Lower leg skin (tissue), 4 donors: Measurements from ENCODE around the gene YPEL1. TPM values are rescaled to one million over a fixed set of nuclear protein-coding genes. Genes with fewer than 3 reads are reported as not detected.

ENCODE experiments used
- DNase-seq, 2 donors: peaks; one replicate each; pipeline ENCODE4 v3.0.0-alpha.2; 2019; ENCODE audit warnings: low spot score in 2 of 2
- H3K4me3 ChIP-seq: fragments of 200-600 bp; sonication (generic); 2 replicates; pipeline ENCODE4 v1.5.1; 2017; ENCODE audit warnings: mild to moderate bottlenecking, low read depth; ENCODE audit not compliant: poor library complexity, severe bottlenecking
- POLR2A ChIP-seq, 2 donors: fragments of 450-650 bp; IDR thresholded peaks; one replicate each; pipeline ENCODE4 v1.6.1; 2016 to 2017; ENCODE audit warnings: antibody characterized with exemption in 2 of 2, mild to moderate bottlenecking in 1 of 2, moderate library complexity in 1 of 2
- WGBS, 2 donors: methylation state at CpG; one replicate each; pipeline ENCODE4 v1.1.5; 2018; 5-methylcytosine and 5-hydroxymethylcytosine counted together
- intact Hi-C: fragments of 100-400 bp; cut with DNase I; formaldehyde crosslinking; loops from one replicate; pipeline ENCODE4 v1.15.0; 2023; ENCODE audit warnings: low total_unique reads
- total RNA-seq, 4 donors: library from RNA; depleted of rRNA; stranded (reverse); fragments of >200 nt; gene quantifications; one replicate each; pipeline ENCODE4 v1.1.0, GENCODE V29; 2016
- TF ChIP-seq, protein P1 (sequence below), 3 donors: fragments of 450-650 bp; IDR thresholded peaks; one replicate each; pipeline ENCODE4 v1.5.1; 2016; ENCODE audit warnings: antibody characterized with exemption in 3 of 3, mild to moderate bottlenecking in 3 of 3, moderate library complexity in 2 of 3

Gene YPEL1
- total RNA-seq, 4 donors from 2014 or later = 1.9 to 5.4 (median 2.8) TPM

DNA sequence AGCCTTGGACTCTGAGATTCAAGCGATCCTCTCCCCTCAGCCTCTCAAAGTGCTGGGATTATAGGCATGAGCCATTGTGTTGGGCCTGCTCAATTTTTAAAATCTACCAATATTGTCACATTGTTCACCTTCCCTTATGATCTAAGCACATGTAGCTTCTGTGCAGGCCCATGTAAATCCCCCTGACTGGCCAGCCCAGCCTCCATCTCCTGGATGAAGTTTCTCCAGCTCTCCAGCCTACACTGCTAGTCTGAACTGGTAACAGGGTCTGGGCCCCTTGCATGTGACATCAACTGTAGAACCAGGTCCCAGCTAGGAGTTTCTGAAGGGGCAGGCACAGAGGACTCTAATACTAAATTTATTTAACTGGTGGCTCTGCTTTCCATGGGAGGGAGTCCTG is 32.8 kb upstream of the YPEL1 start:
- no peak overlapping the region for H3K4me3 ChIP-seq
- no peak for DNase-seq
- intact Hi-C loops = no loop called here
- WGBS, 2 donors = 100% methylated on average over 1 of the region's 1 CpG
- TF ChIP-seq POLR2A (IDR thresholded peaks at IDR 0.05) = no peak
- TF ChIP-seq, protein P1, sequence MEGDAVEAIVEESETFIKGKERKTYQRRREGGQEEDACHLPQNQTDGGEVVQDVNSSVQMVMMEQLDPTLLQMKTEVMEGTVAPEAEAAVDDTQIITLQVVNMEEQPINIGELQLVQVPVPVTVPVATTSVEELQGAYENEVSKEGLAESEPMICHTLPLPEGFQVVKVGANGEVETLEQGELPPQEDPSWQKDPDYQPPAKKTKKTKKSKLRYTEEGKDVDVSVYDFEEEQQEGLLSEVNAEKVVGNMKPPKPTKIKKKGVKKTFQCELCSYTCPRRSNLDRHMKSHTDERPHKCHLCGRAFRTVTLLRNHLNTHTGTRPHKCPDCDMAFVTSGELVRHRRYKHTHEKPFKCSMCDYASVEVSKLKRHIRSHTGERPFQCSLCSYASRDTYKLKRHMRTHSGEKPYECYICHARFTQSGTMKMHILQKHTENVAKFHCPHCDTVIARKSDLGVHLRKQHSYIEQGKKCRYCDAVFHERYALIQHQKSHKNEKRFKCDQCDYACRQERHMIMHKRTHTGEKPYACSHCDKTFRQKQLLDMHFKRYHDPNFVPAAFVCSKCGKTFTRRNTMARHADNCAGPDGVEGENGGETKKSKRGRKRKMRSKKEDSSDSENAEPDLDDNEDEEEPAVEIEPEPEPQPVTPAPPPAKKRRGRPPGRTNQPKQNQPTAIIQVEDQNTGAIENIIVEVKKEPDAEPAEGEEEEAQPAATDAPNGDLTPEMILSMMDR (IDR thresholded peaks at IDR 0.05) = no peak

DNA sequence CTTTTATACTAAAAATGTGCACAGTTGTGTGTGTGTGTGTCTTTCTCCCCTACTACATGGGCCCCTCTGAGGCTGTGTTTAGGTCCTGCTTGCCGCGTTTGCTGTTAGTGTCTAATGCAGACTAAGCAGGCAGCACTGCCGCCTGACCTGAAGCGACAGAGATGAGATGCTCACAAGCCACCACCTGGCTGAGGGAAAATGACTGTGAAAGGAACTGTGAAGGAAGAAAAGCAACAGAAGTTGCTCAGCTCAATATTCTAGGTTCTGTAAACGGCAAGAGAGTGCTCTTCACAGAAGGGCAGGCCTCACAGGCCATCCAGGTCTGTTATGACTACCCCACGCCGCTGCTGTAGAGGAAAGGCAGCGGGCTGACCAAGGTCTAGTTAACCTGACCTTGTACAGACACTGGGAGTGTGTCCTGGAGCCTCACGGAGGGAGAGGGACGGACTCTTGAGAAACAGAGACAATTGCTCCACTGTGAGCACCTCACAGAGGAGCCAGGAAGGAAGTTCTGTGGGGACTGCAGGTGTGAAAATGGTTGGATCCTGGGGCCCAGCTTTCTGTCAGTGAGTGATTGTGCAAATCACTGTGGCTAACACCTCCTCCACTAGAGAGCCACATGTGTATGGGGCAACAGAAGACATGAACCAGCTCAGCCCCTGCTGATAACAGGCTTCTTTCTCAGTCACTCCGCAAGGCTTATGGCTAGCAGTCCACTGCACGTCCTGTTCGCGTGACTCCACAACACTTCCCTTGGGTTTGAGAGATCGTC is 31.3 kb upstream of the YPEL1 start:
- intact Hi-C loops = no loop called here
- 93% methylated on average over 15 of the region's 15 CpGs for WGBS, 2 donors
- DNase-seq = no peak
- TF ChIP-seq, protein P1 (IDR thresholded peaks at IDR 0.05) = no peak
- no peak for TF ChIP-seq POLR2A (IDR thresholded peaks at IDR 0.05)
- H3K4me3 ChIP-seq = no peak overlapping the region

DNA sequence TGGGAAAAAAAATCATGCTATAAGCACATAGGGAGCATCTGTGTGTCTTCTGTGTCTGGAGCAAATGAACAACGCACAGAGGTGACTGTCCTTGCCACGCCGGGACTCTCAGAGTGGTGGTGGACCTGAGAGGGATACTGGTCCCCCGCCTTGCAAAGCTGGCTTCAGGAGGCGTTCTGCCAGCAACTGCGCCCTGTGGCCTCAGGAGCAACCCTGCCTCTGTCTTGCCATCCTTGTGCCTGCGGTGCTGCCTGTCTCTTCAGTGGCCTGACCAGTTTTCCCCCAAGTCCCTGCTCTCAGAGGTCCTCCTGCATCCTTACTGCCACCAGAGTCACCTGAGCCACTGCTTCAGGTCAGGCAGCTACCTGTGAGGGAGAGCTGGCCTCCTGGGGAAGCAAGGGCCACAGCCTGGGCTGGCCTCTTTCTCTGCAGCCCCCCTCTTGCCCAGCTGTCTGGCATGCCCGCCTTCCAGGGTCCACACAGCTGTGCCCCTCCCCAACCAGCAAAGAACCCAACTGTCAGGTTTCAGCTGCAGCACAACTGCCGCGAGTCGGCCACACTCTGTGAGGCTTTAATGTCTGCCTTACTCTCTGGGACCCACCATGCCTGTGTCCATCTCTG is 30.4 kb upstream of the YPEL1 start:
- DNase-seq = no peak
- intact Hi-C loops = no loop called here

DNA sequence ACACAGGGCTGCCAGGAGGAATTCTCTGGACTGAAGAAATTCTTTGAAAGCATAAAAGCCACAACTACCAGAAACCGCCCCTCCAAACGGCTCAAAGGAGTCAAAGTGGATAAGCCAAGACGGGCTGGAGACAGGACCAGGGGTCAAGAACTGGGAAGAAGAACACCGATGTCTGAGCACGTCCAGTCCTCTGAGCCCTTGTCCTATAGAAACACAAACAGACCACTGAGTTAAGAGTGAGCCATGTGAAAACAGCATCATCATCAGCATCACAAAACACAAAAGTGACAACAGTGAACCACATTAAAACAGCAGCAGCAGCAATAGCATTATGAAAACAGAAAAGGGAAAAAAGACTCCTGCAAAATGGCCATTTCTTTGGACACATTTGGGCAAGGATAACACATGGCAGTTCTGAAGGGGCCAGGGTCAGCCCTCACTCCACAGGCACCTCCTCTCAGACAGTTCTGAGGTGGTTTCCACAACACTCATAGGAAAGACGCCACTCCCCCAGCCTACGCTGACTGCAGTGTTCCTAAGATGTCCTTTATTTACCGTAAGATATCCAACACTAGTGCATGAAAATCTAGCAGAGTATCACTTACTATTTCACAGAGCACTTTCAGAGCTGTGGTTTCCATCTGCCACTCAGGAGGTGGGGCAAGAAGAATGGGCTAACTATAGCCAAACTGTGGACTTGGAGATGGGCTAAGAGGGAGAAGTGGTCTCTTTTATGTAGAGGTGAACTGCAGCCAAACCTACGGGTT is 28.6 kb upstream of the YPEL1 start:
- intact Hi-C loops = no loop called here
- no peak for TF ChIP-seq POLR2A (IDR thresholded peaks at IDR 0.05)
- TF ChIP-seq, protein P1 (IDR thresholded peaks at IDR 0.05) = no peak
- no peak for DNase-seq
- no peak overlapping the region for H3K4me3 ChIP-seq
- WGBS, 2 donors = 83 to 93% methylated on average over 9 of the region's 9 CpGs

More for the DNA sequence above, 30.4 kb upstream of the YPEL1 start:
- 89 to 92% methylated on average over 11 of the region's 11 CpGs for WGBS, 2 donors
- no peak overlapping the region for H3K4me3 ChIP-seq
- no peak for TF ChIP-seq POLR2A (IDR thresholded peaks at IDR 0.05)
- TF ChIP-seq, protein P1 (IDR thresholded peaks at IDR 0.05) = no peak

DNA sequence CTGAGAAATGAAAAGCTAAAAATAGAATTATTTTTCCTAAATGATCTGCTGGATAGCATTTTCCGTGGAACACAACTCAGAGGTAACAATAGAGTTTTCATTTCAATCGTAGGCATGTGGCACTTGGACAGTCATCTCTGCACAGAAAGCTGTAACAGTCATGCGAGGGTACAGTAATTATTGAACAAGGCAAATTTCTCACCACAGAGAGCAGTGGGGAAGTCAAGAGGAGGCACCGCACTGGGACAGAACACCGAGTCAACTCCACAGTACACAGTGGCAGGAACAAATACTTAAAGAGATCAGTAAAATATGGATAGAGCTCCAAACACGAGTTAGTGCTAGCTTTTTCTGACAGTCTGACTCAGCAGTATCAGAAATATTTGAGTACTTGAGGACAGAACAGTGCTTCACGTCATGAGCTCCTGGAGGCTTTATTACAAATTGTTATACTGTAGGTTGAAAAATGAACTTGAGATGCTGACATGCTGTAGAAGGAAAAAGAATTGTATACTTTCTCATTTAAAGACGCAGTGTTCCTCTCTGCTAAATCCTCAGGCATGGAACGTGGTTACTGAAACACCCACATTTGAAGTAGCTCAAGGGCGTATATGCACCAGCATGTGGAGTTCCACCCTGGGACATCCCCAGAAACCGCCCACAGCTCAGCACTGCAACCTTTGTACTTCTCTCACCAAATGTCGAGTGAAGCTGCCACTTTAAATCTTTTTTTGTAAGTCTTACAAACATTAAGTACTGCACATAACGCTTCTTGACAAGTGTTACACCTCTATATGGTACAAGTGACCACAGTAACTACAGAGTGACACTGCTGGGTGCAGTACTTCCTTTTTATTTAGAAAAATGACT is 27.4 kb upstream of the YPEL1 start:
- TF ChIP-seq, protein P1 (IDR thresholded peaks at IDR 0.05) = no peak
- TF ChIP-seq POLR2A (IDR thresholded peaks at IDR 0.05) = no peak
- WGBS, 2 donors = 46 to 47% methylated on average over 13 of the region's 13 CpGs
- intact Hi-C loops = no loop called here
- no peak for DNase-seq
- H3K4me3 ChIP-seq = no peak overlapping the region
